ENCODE results near the gene SCG5. TPM values are rescaled to one million over a fixed set of nuclear protein-coding genes. Genes with fewer than 3 reads are reported as not detected.

The SCG5 gene
- total RNA-seq, 4 donors from 2014 or later: 1.2 to 6.6 (median 2.9) TPM

- Histone ChIP-seq H3K27me3 (peaks cover 0 to 18% (median 4%) of the 10 kb centered on the region in 4 donors), H3K36me3 (no peaks in the 10 kb centered on the region), H3K4me1 (peaks cover 4 to 25% (median 17%) of the 10 kb centered on the region in 4 donors), H3K9me3 (no peaks in the 10 kb centered on the region), H3K4me3 (no peak overlapping the region), H3K27ac (replicated peaks in 1 of 4) (no peak overlapping the region)
- 84% methylated on average over 2 of the region's 2 CpGs for WGBS
- TF ChIP-seq POLR2AphosphoS5 (IDR thresholded peaks at IDR 0.05) (no peak), CTCF (IDR thresholded peaks at IDR 0.05) (no peak), POLR2A (IDR thresholded peaks at IDR 0.05; ENCODE audit: low read depth) (no peak), EP300 (IDR thresholded peaks at IDR 0.05) (no peak)
- DNase-seq (ENCODE audit: extremely low spot score): no peak
- intact Hi-C loops (cut with DNase I): loop anchor here (10.0 kb wide), 1 partner anchor 91 kb away; no protein-coding TSS in a partner anchor
These were observed 81.8 kb downstream of the SCG5 start for GRCh38 chr15:32723171-32723948.

GRCh38 chr15:32729700-32730395 is 88.3 kb downstream of the SCG5 start:
- no peak overlapping the region for H3K27ac ChIP-seq (replicated peaks in 1 of 4)
- peaks cover 0 to 5% (median 0%) of the 10 kb centered on the region in 4 donors for H3K4me1 ChIP-seq
- H3K27me3 ChIP-seq: no peaks in the 10 kb centered on the region
- H3K9me3 ChIP-seq: no peaks in the 10 kb centered on the region
- H3K36me3 ChIP-seq: no peaks in the 10 kb centered on the region
- WGBS: 85% methylated on average over 10 of the region's 10 CpGs
- H3K4me3 ChIP-seq: no peak overlapping the region
- TF ChIP-seq POLR2A (IDR thresholded peaks at IDR 0.05; ENCODE audit: low read depth) (no peak), POLR2AphosphoS5 (IDR thresholded peaks at IDR 0.05) (no peak), CTCF (IDR thresholded peaks at IDR 0.05) (no peak), EP300 (IDR thresholded peaks at IDR 0.05) (no peak)
- no peak for DNase-seq (ENCODE audit: extremely low spot score)
- intact Hi-C loops (cut with DNase I): loop anchor here (10.0 kb wide), 1 partner anchor 85 kb away; no protein-coding TSS in a partner anchor

GRCh38 chr15:32730677-32731654 is 89.5 kb downstream of the SCG5 start:
- Histone ChIP-seq H3K4me3 (no peak overlapping the region), H3K9me3 (no peaks in the 10 kb centered on the region), H3K36me3 (no peaks in the 10 kb centered on the region), H3K4me1 (peaks cover 0 to 5% (median 0%) of the 10 kb centered on the region in 4 donors), H3K27me3 (no peaks in the 10 kb centered on the region), H3K27ac (replicated peaks in 1 of 4) (no peak overlapping the region)
- DNase-seq (ENCODE audit: extremely low spot score): no peak
- 67% methylated on average over 25 of the region's 27 CpGs for WGBS
- intact Hi-C loops (cut with DNase I): no loop called here
- TF ChIP-seq CTCF (IDR thresholded peaks at IDR 0.05) (no peak), POLR2AphosphoS5 (IDR thresholded peaks at IDR 0.05) (no peak), EP300 (IDR thresholded peaks at IDR 0.05) (no peak), POLR2A (IDR thresholded peaks at IDR 0.05; ENCODE audit: low read depth) (no peak)

GRCh38 chr15:32732574-32733157 is 91.2 kb downstream of the SCG5 start:
- DNase-seq (ENCODE audit: extremely low spot score): no peak
- no peak overlapping the region for H3K4me3 ChIP-seq
- TF ChIP-seq EP300 (IDR thresholded peaks at IDR 0.05) (no peak), CTCF (IDR thresholded peaks at IDR 0.05) (no peak), POLR2A (IDR thresholded peaks at IDR 0.05; ENCODE audit: low read depth) (no peak), POLR2AphosphoS5 (IDR thresholded peaks at IDR 0.05) (no peak)
- intact Hi-C loops (cut with DNase I): no loop called here
- no peaks in the 10 kb centered on the region for H3K27me3 ChIP-seq
- H3K36me3 ChIP-seq: no peaks in the 10 kb centered on the region
- no peak overlapping the region for H3K27ac ChIP-seq (replicated peaks in 1 of 4)
- peaks cover 0 to 5% (median 0%) of the 10 kb centered on the region in 4 donors for H3K4me1 ChIP-seq
- no peaks in the 10 kb centered on the region for H3K9me3 ChIP-seq
- 88% methylated on average over 6 of the region's 6 CpGs for WGBS
